ENCODE results near the gene TTC23. TPM values are rescaled to one million over a fixed set of nuclear protein-coding genes. Genes with fewer than 3 reads are reported as not detected.

TTC23 gene
- total RNA-seq, 1 donor from 2014 or later, result 7.8 TPM

DNA sequence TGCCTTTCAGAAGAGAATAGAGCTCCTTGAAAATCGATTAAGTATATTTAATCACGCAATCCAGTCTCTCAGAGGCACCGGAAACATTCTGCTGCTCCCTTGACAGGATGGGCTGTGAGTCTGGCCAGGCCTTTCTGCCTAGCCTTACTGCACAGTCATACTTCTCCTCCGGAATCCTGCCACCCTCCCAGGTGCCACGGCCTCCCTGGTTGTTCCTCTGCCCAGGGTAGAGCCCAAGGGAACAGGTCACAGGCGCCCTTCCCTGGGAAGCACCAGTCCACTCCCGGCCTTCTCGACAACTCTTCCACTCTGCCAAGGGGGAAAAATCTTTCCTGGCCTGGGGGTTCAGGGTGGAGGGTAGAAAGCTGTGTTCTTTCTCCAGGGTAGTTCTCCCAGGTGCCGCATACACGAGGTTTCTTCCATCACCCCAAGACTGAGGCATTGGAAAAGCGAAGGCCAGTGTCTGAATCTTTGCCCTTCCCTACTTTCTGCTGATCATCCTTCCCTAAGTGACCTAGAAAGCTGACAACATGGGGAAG is 161.9 kb downstream of the TTC23 start:
- no peak for TF ChIP-seq CTCF (IDR thresholded peaks at IDR 0.05; ENCODE audit: partially characterized antibody, unreplicated experiment)
- no peaks in the 10 kb centered on the region for H3K9me3 Mint-ChIP-seq (ENCODE audit: unreplicated experiment)

GRCh38 chr15:99086327-99086667 is 163.1 kb downstream of the TTC23 start:
- H3K36me3 Mint-ChIP-seq (ENCODE audit: unreplicated experiment), result no peaks in the 10 kb centered on the region
- no peaks in the 10 kb centered on the region for H3K9me3 Mint-ChIP-seq (ENCODE audit: unreplicated experiment)
- H3K4me3 Mint-ChIP-seq (ENCODE audit: unreplicated experiment), result no peak overlapping the region
- peaks cover 6% of the 10 kb centered on the region for H3K4me1 Mint-ChIP-seq (ENCODE audit: low read depth, unreplicated experiment)
- H3K27me3 Mint-ChIP-seq (ENCODE audit: unreplicated experiment), result no peaks in the 10 kb centered on the region
- no peak for TF ChIP-seq CTCF (IDR thresholded peaks at IDR 0.05; ENCODE audit: partially characterized antibody, unreplicated experiment)
- no peak for DNase-seq
- H3K27ac Mint-ChIP-seq (ENCODE audit: unreplicated experiment), result no peak overlapping the region

More for the DNA sequence above, 161.9 kb downstream of the TTC23 start:
- H3K4me1 Mint-ChIP-seq (ENCODE audit: low read depth, unreplicated experiment), result peaks cover 6% of the 10 kb centered on the region
- H3K27ac Mint-ChIP-seq (ENCODE audit: unreplicated experiment), result no peak overlapping the region
- no peaks in the 10 kb centered on the region for H3K36me3 Mint-ChIP-seq (ENCODE audit: unreplicated experiment)
- H3K27me3 Mint-ChIP-seq (ENCODE audit: unreplicated experiment), result no peaks in the 10 kb centered on the region
- DNase-seq, result no peak
- H3K4me3 Mint-ChIP-seq (ENCODE audit: unreplicated experiment), result no peak overlapping the region

Other genes with a start within 250 kb of the TTC23 start
- not detected for gene PGPEP1L, start 241.8 kb downstream of the TTC23 start, total RNA-seq (ENCODE audit: unreplicated experiment)
- gene SYNM, start 144.5 kb downstream of the TTC23 start, total RNA-seq (ENCODE audit: unreplicated experiment), result 4.8 TPM
- gene LRRC28, start 1.9 kb upstream of the TTC23 start, total RNA-seq (ENCODE audit: unreplicated experiment), result 49.6 TPM